ENCODE results near the gene KLK14.

KLK14 gene

DNA sequence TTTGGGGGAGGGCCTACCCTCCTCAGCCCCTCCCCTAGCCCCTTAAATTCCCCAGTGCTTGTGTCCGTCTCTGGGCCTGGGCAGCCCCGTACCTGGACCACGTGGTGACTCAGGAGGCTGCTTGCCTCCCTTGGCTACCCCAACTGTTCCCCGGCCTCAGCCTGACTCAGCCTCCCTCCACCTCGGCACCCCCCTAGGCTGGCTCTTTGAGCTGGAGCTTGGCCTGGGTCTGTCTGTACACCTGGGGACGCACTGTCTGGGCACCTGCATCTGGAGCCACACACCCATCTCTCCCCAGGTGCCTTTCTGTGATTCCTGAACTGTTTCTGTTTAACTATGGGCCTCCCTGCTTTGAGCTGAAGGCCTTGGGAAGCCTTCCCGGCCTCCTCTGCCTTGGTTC is 1.8 kb upstream of the KLK14 start:
- DNase-seq, result no peak

DNA sequence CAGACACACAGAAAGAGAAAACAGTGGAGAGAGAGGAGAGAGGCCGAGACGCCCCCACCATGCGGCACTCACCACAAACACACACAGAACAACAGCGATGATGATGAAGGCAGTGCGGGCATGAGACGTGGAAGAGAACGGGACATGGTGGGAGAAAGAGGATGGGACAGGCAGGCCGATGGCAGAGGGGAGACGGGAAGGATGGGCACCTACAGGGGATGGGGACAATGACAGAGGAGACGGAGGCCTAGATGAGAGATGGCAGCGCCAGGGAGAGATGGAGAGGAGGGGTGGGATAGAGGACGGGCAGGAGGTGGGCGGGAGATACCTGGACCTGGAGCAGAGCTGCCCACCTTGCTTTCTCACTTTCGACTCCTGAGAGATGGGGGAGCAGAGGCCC is 1.1 kb upstream of the KLK14 start:
- DNase-seq, result no peak

DNA sequence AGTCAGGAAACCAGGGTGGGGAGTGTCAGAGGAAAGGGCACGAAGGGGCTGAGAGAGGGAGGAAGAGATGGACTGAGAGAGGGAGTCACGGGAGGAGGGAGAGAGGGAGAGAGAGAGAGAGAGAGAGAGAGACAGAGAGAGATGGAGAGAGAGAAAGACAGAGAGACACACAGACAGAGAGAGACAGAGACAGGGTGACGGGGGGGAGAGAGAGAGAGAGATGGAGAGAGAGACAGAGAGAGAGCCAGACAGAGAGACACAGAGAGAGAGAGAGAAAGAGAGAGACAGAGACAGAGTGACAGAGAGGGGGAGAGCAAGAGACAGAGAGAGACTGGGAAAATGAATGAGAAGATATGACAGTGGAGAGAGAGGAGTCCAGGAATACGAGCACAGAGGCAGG is 494 bp upstream of the KLK14 start:
- no peak for DNase-seq

DNA sequence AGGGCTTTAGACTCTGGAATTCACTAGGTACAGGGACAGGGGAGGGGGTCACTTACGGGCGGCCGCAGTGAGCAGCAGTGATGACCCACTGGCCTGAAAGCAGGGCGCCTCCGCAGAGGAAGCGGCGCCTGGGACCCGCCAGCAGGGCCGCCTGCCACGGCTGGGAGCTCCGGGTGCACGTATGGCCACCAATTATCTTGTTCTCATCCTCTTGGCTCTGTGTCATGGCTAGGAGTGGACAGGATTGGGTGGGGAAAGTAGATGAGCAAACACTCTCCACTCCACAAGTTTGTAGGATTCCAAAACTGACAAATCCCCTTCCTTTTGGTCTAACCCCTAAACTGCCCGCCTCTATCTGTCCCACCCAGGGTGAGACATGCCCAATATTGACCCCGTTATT is 1.2 kb downstream of the KLK14 start:
- no peak for DNase-seq

DNA sequence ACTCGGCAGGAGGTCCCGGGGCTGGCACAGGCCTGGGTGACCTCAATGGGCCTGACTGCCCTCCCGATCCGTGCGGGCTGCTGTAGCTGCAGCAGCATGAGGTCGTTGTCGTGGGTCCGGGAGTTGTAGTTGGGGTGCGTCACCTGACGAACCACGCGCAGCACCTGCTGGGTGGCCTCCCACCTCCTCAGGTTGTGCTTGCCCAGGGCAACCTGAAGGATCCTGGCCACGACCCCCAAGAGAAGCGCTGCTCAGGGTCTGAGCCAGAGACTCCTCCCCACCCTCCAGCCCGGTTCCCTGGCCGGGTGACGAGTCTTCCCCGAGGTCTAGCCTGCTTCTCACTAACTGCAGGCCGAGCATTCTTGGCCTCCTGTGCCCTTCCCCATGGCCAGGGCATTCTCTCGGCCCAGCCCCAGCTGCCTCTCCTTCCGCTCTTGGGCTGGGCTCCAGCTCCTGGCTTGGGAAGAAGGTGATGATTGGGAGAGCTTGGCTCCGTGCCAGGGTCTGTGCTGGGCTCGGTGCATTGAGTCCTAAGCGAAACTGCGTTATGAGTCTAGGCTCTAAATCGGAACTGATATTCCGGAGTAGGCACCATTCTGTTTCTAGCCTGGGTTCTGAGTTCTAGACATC is 3.1 kb downstream of the KLK14 start:
- DNase-seq, result no peak

DNA sequence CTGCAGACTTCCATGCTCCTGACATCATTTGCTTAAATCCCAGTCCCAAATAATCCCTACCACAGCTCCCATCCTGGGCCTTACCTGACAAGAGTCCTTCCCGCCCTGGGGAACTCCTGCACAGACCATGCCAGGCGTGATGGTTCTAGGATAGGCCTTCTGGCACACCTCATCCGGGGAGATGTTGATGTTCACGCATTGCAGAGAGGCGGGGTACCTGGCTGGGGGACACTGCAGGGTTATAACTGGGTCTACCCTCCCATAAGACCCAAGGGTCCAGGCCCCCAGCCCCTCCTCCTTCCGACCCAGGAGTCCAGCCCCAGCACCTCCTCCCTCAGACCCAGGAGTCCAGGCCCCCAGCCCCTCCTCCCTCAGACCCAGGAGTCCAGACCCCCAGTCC is 4.0 kb downstream of the KLK14 start:
- DNase-seq, result no peak

DNA sequence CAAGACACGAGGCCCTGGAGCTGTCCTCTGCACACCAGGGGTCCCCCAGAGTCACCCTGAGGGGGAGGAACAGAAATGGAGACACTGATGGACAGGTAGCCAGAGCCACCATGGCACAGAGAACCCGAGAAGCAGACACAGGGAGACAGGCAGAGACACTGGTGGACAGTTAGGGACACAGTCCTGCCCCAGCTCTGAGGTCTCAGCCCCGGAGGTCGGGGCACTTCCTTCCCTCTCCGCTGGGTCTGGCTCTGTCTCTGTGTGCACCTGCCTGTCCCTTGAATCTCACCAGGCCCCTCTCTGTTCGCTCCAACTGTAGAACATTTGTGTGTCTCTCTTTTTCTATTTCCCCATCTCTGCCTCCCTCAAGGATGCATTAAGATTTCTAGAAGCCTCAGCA is 4.6 kb downstream of the KLK14 start:
- DNase-seq, result no peak

DNA sequence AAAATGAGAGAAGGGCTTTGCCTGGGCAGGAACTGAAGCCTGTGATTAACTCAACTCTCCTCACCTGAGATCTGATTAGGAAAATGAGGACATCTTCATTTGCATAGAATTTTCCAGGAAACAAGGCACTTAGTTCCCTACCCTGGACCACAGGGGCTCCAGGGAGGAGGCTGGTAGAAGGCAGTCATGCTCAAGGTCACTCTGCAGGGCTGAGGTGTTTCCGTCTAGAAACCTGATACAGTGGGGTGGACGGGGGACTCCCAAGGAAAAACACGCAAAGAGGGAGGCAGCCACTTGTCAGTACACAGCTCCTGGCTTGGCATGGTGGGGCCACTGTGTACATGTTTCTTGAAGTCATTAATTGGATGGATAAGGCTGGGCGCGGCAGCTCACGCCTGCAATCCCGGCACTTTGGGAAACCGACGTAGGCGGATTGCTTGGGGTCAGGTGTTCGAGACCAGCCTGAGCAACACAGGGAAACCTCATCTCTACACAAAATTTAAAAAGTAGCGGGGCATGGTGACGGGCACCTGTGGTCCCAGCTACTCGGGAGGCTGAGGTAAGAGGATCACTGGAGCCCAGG is 6.0 kb downstream of the KLK14 start:
- DNase-seq, result no peak

DNA sequence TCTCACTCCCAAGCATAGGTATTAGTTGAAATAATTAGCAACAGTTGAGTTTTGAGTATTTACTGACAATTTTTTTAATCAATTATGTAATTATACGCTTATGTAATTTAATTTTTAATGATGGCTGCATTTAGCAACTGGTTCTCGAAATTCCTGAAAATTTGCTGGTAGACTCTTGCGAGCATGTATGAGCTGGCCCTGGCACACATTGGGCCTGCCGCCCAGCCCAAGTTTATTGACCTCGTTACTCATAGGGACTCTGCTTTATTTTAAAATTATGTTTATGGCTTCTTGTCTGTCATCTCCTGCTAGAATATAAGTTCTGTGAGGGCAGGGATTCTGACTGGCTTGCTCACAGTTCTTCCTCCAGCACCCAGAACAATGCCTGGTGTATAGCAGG is 6.7 kb downstream of the KLK14 start:
- no peak for DNase-seq

DNA sequence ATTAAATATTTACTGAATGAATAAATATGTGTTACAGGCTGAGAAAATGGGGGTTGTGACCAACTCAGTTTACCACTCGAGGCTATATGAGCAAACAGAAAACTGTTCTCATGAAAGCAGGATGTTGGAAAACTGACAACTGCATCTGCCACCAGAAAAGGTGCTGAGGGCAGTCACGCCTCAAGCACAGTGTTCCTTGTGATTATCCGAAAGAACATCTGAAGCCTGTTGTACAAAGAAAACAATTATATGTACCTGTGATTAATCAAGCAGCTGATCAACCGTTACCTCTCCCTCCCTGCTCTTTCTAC is 11.6 kb downstream of the KLK14 start:
- no peak for DNase-seq

DNA sequence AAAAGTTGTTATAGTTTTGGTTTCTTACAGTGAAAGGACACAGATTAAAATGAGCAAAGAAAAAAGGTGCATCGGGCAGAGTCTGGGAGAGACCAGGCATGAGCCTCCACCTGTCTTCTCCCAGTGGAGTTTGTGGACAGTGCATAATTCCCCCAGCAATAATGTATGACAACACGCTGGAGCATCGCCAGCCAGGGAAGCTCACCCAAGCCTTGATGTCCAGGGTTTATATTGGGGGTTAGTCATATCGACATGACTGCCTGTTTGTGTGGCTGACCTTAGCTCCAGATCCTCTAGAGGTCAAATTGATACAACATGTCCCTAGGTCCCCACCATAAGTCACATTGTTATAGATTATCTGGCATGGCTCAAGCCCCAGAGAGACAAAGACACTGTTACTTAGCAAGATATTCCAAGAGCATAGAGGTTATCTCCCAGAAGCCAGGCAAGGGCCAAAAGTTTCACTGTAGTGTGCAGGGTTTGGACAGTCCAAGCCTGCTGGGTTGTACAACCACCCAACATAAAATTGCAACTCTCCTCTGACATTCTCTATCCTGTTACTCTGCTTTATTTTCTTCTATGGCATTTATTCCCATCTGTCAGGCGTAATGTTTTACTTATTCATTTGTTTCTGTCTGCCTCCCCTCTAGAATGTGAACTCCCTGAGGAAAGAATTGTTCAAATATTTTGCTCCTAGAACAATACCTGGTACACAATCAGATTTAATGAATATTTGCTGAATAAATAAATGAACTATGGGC is 12.2 kb downstream of the KLK14 start:
- no peak for DNase-seq

DNA sequence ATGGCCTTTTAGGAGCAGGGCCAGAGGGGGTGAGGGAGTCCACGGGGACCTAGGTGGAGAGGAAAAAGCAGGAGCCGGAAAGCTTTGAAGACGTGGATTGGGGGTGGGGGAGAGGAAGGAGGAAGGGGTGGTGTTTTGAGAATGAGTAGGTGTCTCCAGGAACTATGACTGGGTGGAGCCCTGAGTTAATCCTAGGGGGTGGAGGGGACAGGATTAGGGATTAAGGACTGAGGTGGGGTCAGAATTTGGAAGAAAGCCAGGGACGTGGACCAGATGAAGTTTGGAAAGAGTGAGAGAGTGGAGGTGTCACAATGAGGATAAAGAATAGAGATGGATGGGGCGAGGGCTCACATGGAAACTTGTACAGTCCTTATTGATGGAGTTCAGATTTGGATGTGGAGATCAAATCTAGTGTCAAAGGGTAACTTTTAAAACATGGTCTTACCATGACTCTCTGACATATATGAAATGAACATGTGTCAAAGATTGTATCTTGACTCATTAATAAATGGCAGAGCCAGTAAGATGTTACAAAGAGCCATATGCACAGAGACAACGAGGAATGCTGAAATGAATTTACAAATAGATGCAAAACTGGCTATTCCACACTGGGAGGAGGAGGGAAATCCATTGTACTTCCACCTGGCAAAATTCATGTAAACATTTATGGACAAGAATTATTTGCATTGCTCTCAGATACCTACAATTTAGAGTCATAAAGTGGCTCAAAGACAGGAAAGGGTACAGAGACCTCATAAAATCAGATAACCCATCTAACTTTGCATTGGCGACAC is 16.1 kb downstream of the KLK14 start:
- DNase-seq, result no peak

DNA sequence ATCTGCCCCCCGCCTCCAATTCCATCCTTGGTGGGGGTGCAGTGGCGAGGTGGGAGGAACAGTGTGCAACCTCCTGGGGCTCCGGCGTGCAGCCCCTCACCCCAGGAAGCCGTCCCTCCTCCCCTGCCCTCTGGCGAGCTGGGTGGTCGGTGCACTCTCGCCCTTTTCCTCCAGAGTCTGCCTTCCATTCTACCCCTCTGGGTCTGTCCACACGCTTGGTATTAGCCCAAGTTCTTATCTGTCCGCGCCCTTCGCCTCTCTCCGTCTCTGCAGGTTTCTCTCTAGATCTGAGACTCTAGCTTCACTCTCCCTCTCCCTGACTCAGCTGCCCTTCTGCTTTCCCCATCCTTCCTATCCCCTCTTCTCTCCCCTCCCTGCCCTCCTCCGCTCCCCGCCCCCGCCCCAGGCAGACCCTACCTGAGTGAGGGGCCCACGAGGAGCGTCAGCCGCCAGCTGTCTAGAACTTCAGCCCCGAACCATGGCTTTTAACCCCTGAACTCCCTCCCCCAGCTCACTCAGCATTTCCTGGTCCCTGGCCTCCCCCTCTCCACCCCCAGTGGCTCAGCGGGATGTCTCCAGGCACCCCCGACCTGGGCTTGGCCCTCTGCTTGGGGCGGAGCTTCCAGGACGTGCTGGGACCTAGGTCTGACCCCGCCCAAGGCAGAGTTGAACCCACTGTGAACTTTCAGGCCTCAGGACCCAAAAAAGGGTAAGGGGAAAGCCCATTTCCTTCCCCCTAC is 17.3 kb downstream of the KLK14 start:
- DNase-seq, result no peak

DNA sequence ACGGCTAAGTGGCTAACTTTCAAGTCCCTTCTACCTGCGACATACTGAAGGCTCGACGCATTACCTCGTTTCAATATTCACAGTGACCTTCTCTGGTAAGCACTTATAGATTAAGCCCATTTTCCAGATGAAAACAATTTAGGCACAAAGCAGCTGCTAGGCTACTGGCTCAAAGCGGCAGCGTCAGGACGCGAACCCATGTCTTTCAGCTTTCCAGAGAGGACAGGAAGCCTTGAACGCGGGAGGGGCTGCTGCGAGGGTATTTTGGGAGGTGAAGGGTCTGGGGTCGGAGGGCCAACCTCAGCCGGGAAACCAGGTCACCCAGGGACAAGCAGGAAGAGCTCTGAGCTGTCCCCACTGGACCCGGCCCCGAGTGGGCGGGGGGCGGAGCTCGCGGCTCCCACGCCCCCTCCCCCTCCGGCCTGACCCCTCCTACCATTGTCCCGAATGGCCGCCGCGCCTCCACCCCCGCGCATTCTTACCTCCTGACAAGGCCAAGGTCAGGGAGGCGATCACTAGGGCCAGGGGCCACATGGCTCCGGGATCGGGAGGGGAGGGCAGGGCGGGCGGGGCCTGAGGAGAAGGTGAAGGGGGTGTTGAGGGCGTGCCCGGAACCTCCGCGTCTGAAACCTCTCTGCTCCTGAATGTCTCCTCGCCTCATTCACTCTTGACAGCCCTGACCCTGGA is 18.0 kb downstream of the KLK14 start, which contains the start of gene KLK13:
KLK13 (minus strand) TSS at position 559 of the 687 bp plus-strand sequence; CDS start at position 534, 25 bp downstream.
- DNase-seq, result no peak

DNA sequence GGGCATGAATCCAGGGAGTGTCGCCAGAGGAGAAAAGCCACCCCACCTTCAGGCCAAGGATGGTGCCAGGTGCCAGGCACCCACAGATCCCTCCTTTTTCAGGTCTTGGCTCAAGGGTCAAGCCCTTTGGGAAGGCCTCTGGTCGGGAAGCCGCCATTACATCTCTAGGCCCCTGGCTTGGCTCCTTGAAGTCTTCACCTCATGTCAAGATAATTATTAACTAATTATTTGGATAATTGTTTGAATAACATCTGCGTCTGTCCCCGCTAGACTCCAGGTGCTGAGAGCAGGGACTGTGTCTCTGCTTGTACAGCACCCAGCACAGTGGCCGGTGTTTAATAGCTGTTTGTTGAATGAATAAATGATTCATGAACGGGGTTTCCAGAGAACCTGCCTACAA is 19.0 kb downstream of the KLK14 start:
- no peak for DNase-seq

DNA sequence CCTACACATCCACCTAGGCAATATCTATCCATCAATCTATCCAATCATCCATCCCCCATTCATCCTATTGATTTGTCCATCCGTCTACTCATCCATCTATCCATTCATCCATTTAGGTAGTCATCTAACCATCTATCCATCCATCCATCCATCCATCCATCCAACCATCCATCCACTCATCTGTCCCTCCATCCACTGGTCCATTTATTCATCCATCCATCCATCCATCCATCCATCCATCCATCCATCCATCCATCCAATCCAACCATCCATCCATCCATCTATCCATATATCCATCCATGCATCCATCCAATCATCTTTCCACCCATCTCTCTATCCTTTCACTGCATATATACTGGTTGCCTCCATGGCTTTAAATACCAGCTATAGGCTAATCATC is 21.7 kb downstream of the KLK14 start:
- DNase-seq, result no peak

DNA sequence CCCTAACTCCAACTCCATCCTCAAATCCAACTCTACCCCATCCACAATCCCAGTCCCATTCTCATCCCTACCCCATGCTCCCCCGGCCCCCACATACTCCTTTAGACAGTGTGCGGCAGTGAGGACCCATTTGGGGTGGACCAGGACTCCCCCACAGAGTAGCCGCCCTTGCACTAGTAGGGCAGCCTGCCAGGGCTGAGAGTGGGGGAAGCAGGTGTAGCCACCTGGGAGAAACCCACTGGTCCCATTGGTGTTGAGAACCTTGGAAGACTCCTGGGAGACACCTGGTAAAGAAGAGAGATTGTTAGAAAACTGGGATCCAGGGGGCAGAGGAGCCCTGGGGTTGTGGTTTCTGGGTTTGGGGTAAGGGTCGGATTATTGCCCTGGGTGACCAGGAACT is 22.4 kb downstream of the KLK14 start:
- DNase-seq, result no peak

DNA sequence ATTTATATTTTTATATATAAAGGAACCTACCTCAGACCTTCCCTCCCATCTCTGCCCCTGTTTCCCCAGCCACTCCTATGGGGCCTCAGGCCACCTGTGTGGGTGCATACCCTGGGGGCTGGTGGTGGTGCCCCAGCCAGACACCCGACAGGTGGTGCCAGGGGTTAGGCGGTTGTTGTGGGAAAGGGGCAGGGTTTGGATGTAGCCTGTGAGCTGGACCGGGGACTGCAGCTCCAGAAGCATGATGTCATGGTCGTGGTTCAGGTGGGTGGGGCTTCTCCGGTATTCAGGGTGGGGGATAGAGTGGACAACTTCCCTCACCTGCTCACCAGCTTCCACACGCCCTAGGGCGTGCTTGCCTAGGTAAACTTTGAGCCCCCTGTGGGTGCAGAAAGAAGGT is 23.0 kb downstream of the KLK14 start:
- DNase-seq, result no peak

DNA sequence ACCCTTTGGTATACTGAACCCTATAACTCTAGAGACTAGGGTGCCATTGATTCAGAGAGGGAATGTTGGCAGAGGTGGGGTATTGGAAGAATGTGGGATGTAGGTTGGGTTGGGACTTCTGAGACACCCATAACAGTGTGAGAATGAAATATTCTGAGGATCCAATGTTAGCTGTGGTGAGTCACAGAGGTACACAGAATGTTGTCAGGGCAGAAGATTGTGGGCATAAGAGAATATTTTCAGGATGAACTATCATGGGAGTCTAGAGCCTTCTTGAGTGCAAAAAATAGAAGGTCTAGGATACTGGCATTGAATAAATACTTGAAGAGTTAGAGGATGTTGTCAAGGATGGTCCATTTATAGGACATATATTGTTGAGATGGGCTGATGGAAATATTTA is 26.8 kb downstream of the KLK14 start:
- DNase-seq, result no peak

DNA sequence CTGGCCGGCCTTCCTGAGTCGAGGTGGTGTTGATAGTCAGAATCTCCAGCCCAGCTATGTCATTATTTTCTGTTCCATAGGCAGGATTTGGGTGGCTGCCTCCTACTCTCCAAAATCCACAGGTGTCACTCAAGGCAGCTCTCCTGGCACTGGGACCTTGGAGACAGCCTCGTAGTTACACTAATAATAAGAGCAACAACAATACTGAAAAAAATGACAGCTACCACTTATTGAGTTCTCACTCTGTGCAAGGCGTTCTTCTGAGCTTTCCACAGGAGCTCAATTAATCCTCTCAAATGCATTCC is 35.7 kb downstream of the KLK14 start:
- no peak for DNase-seq

DNA sequence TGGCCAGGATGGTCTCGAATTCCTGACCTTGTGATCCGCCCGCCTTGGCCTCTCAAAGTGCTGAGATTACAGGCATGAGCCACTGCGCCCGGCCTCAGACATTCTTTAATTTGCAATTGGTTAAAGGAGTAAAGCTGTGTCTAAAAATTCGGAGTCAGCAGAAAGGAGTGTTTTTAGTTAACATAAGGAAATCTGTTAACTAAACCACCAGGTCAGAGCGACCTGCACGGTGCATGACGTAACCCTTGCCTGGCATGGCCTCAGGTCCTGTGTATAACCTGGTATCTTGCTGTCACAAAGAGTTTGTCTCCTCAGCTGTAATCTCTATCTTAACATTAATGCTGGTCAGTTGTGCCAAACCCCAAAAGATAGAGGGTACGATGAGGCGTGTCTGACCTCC is 38.4 kb downstream of the KLK14 start:
- no peak for DNase-seq

DNA sequence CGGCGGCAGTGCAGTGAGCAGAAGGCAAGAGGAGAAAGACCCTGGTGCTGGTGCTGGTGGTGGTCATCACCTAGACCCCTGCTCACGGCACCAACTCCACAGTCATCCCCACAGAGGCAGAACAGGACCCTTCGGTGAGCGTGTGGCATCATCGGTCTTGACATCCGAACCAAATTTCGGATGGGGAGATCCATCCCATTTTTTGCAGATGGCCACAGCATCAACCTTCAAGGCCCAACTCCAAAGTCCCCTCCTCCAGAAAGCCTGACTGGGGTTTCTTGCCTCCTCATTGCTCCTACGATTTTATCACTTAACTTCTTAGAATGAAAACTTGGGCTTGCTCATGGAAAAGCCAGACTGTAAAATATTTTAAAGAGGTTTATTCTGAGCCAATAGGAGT is 39.2 kb downstream of the KLK14 start:
- no peak for DNase-seq

DNA sequence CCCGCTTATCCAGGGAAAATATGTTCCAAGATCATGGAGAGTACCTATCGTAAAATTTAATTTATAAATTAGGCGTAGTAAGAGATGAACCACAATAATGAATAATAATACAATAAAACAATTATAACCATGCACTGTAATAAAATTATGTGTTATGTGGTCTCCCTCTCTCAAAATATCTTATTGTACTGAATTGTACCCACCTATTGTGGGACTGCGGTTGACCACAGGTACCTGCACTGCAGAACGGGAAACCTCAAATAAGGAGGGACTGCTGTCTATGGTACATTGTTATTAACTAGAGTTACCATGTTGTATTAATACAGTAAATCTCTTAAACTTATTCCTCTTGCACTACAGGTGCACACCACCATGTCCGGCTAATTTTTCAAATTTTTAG is 42.5 kb downstream of the KLK14 start:
- no peak for DNase-seq

Measured in CD4-positive, alpha-beta T cell treated with Interleukin-10 for 1 hour (primary cell).